ENCODE measurements around the gene TSSK2.

TSSK2 gene

GRCh38 chr22:19181786-19182471 lies 50.8 kb downstream of the TSSK2 start:
- DNase-seq (ENCODE audit: low read depth in 2 of 2): no peak

Data from stimulated activated CD4-positive, alpha-beta T cell treated with anti-CD3 and anti-CD28 coated beads, Interleukin-1b, Interleukin-23, amount 100 ng/mL, for 4 hours (primary cell).